Right atrium auricular region (tissue), 2 donors: ENCODE results near the gene KISS1R. TPM values are rescaled to one million over a fixed set of nuclear protein-coding genes. Genes with fewer than 3 reads are reported as not detected.
A peak's percentile ranks its signal among the peaks of the same experiment; 100 is the strongest.

Experiments
- DNase-seq: peaks from one replicate; pipeline ENCODE4 v3.0.0-alpha.2; 2019; ENCODE audit warnings: low spot score
- H3K27ac ChIP-seq, 2 donors: fragments of 200-600 bp; sonication (generic); 1 replicate in 1 of 2; 2 replicates in 1 of 2; pipeline ENCODE4 v1.5.1; 2016 to 2019
- H3K27me3 ChIP-seq, 2 donors: fragments of 200-600 bp; sonication (generic); one replicate each; pipeline versions ENCODE4 v1.5.1 to v1.6.0; 2017 to 2019
- H3K36me3 ChIP-seq: fragments of 200-600 bp; sonication (generic); one replicate; pipeline ENCODE4 v1.5.1; 2016
- H3K4me1 ChIP-seq, 2 donors: fragments of 200-600 bp; sonication (generic); one replicate each; pipeline versions ENCODE4 v1.5.1 to v1.6.0; 2017 to 2019
- H3K4me3 ChIP-seq, 2 donors: fragments of 200-600 bp; sonication (generic); 1 replicate in 1 of 2; 2 replicates in 1 of 2; pipeline ENCODE4 v1.5.1; 2017 to 2019; ENCODE audit warnings: mild to moderate bottlenecking in 1 of 2, moderate library complexity in 1 of 2
- H3K9me3 ChIP-seq, 2 donors: fragments of 200-600 bp; sonication (generic); one replicate each; pipeline ENCODE4 v1.5.1; 2019
- total RNA-seq, 2 donors: library from RNA; depleted of rRNA; stranded (reverse); fragments of >200 nt; gene quantifications; one replicate each; pipeline ENCODE4 v1.1.0, GENCODE V29; 2016
- TF ChIP-seq, protein P1 (sequence below), 2 donors: fragments of 200-600 bp; sonication (generic); IDR thresholded peaks; one replicate each; pipeline ENCODE4 v1.5.1; 2019; ENCODE audit warnings: antibody characterized with exemption in 2 of 2

Gene KISS1R
- total RNA-seq, 2 donors from 2014 or later, result not detected

DNA sequence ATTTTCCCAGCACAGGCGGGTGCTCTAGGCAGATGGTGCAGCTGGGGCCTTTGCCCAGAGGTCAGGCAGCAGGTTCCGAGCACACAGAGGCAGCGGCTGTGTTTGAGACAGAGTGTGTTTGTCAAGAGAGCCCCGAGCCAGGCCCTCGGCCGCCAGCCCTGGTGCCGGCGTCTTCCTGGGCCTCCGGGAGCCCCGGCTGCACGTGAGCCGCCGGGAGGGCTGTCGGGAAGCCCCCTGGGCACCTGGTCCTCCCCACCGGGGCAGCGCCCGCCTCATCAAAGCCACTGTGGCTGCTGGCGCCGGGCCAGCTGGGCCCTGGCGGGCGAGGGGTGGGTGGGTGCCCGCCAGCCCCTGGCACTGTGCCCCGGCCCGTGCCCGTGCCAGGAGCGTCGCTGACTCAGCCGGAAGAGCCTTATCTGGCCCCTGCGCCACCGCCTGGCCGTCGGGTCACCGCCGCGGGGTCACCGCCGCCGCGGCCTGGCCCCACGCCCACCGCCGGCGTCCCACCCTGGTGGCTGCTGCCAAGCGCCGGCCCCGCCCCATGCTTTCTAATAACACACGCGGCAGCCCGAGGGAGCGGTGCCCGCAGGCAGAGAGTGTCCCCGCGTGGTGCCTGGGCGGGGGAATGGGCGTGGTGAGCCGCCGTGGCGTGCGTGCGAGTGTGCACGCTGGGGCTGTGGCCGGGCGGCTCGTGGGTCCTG lies 23.6 kb downstream of the KISS1R start:
- Histone ChIP-seq H3K27me3 (no peaks in the 10 kb centered on the region), H3K4me1 (peaks cover 0 to 14% of the 10 kb centered on the region in 2 donors), H3K36me3 (no peaks in the 10 kb centered on the region), H3K4me3 (peak overlapping the region; percentile 24 to 40), H3K27ac (peak overlapping the region; percentile 82 to 85), H3K9me3 (no peaks in the 10 kb centered on the region)
- TF ChIP-seq, protein P1, sequence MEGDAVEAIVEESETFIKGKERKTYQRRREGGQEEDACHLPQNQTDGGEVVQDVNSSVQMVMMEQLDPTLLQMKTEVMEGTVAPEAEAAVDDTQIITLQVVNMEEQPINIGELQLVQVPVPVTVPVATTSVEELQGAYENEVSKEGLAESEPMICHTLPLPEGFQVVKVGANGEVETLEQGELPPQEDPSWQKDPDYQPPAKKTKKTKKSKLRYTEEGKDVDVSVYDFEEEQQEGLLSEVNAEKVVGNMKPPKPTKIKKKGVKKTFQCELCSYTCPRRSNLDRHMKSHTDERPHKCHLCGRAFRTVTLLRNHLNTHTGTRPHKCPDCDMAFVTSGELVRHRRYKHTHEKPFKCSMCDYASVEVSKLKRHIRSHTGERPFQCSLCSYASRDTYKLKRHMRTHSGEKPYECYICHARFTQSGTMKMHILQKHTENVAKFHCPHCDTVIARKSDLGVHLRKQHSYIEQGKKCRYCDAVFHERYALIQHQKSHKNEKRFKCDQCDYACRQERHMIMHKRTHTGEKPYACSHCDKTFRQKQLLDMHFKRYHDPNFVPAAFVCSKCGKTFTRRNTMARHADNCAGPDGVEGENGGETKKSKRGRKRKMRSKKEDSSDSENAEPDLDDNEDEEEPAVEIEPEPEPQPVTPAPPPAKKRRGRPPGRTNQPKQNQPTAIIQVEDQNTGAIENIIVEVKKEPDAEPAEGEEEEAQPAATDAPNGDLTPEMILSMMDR (IDR thresholded peaks at IDR 0.05), result no peak
- peak; percentile 65 for DNase-seq

DNA sequence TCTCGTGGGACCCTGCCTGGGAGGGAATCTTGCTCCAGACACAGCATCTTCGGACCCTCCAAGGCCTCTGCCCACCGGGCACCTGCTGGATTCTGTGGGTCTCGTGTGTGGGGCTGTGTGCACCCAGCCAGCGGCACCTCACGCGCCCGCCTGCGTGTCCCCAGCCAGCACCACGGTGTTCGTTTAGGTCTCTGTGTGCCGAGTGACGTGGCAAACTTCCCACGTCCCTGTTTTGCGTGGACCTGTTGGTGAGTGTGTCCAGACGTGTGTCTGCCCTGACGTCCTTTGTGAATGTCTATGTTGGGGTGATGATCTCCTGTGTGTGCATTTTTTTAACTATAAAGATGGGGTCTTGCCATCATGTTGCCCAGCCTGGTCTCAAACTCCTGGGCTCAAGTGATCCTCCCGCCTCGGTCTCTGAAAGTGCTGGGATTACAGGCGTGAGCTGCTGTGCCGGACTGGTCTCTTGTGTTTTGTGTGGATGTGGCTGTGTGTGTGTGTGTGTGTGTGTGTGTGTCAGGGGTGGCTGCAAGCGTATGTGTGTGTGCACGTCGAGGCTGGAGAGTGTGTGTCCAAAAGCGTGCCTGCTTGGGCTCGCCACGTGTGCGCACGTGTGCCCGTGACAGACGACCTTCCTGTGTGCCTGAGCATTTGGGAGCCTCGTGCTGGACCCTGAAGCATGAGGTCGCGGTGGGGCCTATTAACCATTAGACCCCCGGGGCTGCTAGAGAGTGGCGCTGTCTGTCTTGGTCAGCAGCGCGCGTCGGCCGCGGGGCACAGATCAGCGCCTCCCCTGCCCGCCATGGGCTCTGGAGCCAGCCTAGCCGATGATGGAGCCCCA lies 24.4 kb downstream of the KISS1R start:
- Histone ChIP-seq H3K27me3 (no peaks in the 10 kb centered on the region), H3K4me3 (peak overlapping the region; percentile 24 to 40), H3K27ac (peak overlapping the region; percentile 82 to 85), H3K36me3 (no peaks in the 10 kb centered on the region), H3K4me1 (peaks cover 0 to 14% of the 10 kb centered on the region in 2 donors), H3K9me3 (no peaks in the 10 kb centered on the region)
- DNase-seq, result no peak
- TF ChIP-seq, protein P1 (IDR thresholded peaks at IDR 0.05), result no peak

DNA sequence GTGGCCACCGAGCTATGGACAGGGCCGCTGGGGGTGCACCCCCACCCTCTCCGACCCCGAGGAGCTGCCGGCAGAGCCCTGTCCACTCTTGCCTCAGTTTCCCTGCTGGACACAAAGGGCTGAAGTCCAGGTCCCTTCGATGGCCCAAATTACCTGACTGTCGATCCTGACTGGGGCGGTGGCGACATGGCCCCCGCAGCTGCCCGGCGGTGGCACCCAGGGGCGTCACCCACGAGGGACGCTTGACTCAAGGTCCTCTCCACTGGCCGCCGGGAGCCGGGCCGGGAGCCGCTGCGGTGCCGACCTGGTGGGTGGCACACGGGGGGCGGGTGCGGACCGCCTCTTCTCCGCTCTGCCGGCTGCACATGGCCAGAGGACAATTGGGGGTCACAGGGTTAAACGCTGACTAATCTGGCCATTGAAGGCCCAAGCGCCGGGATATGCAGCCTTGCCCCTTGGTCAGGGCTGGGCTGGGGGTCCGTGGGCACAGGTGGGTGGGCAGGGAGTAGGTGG lies 25.1 kb downstream of the KISS1R start:
- Histone ChIP-seq H3K36me3 (no peaks in the 10 kb centered on the region), H3K4me1 (peaks cover 0 to 14% of the 10 kb centered on the region in 2 donors), H3K27ac (no peak overlapping the region), H3K27me3 (no peaks in the 10 kb centered on the region), H3K9me3 (no peaks in the 10 kb centered on the region), H3K4me3 (no peak overlapping the region)
- DNase-seq, result no peak
- TF ChIP-seq, protein P1 (IDR thresholded peaks at IDR 0.05), result no peak

DNA sequence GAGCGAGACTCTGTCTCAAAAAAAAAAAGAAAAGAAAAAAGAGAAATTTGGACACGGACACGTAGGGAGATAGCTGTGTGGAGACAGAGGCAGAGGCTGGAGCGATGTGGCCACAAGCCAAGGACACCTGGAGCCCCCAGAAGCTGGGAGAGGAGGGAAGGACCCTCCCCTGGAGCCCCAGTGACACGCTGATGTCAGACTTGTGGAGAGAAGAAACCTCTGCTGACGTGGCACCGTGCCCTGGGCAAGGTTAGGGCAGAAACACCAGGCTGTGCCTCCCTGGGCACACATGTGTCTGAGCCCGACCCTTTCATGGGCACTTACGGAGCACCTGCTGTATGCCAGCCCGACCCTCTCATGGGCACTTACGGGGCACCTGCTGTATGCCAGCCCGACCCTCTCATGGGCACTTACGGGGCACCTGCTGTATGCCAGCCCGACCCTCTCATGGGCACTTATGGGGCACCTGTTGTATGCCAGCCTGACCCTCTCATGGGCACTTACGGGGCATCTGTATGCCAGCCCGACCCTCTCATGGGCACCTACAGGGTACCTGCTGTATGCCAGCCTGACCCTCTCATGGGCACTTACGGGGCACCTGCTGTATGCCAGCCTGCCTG lies 26.5 kb downstream of the KISS1R start:
- TF ChIP-seq, protein P1 (IDR thresholded peaks at IDR 0.05), result no peak
- Histone ChIP-seq H3K36me3 (no peaks in the 10 kb centered on the region), H3K27ac (no peak overlapping the region), H3K27me3 (no peaks in the 10 kb centered on the region), H3K4me1 (peaks cover 0 to 14% of the 10 kb centered on the region in 2 donors), H3K9me3 (no peaks in the 10 kb centered on the region), H3K4me3 (no peak overlapping the region)
- no peak for DNase-seq

DNA sequence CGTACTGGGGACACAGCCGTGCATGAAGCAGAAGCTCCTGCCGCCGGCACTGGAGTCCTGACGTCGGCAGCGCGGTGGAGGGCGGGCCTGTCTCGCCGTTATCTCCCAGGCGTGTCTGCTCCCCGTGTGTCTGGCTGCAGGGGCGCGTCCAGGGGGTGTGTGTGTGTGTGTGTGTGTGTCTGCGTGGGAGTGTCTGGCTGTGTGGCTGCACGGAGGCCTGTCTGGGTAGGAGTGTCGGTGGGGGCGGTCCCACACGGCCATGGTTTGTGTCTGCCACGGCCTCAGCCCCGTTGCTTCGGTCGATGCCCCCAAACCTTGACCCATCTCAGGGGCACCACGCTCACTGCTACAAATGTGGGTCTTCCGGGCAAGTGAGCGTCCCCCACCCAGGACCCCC lies 27.0 kb downstream of the KISS1R start:
- H3K4me3 ChIP-seq, result no peak overlapping the region
- TF ChIP-seq, protein P1 (IDR thresholded peaks at IDR 0.05), result no peak
- H3K4me1 ChIP-seq, result peaks cover 0 to 14% of the 10 kb centered on the region in 2 donors
- no peaks in the 10 kb centered on the region for H3K9me3 ChIP-seq
- H3K27me3 ChIP-seq, result no peaks in the 10 kb centered on the region
- no peaks in the 10 kb centered on the region for H3K36me3 ChIP-seq
- no peak for DNase-seq
- no peak overlapping the region for H3K27ac ChIP-seq
